Activated CD4-positive, alpha-beta memory T cell treated with anti-CD3 and anti-CD28 coated beads, Interleukin-2, amount 10 ng/mL, durations not matched to agents 7 days and 5 days (primary cell): Measurements from ENCODE around the gene KRT2. TPM values are rescaled to one million over a fixed set of nuclear protein-coding genes. Genes with fewer than 3 reads are reported as not detected.

ENCODE experiments used
- CTCF ChIA-PET: fragments of 350-600 bp; sonication (Branson Sonifier 250); formaldehyde crosslinking; loops from one replicate; lab custom pipeline; 2021; ENCODE audit warnings: antibody characterized with exemption, inconsistent platforms; lab: Charles Lee
- POLR2A ChIA-PET: fragments of 350-600 bp; sonication (Branson Sonifier 250); formaldehyde crosslinking; loops from one replicate; lab custom pipeline; 2021; ENCODE audit warnings: antibody characterized with exemption; lab: Charles Lee
- DNase-seq: peaks from one replicate; pipeline ENCODE4 v3.0.0-alpha.2; 2020
- H3K27ac Mint-ChIP-seq: one replicate; pipeline ENCODE4 v1.8.0; 2021; ENCODE audit warnings: mild to moderate bottlenecking, mixed read lengths
- H3K27me3 Mint-ChIP-seq: one replicate; pipeline ENCODE4 v1.8.0; 2021; ENCODE audit warnings: mixed read lengths
- H3K36me3 Mint-ChIP-seq: one replicate; pipeline ENCODE4 v1.8.0; 2021; ENCODE audit warnings: low read depth, mixed read lengths
- H3K4me1 Mint-ChIP-seq: one replicate; pipeline ENCODE4 v1.8.0; 2021; ENCODE audit warnings: mixed read lengths
- H3K4me3 Mint-ChIP-seq: one replicate; pipeline ENCODE4 v1.8.0; 2021; ENCODE audit warnings: mild to moderate bottlenecking, mixed read lengths
- H3K9me3 Mint-ChIP-seq: one replicate; pipeline ENCODE4 v1.8.0; 2021; ENCODE audit warnings: mixed read lengths
- total RNA-seq, 2 experiments: library from RNA; stranded (reverse); gene quantifications; one replicate each; pipeline ENCODE4 v1.2.3, GENCODE V29; 2021

KRT2 gene
- total RNA-seq, 2 experiments from 2014 or later, result not detected

DNA sequence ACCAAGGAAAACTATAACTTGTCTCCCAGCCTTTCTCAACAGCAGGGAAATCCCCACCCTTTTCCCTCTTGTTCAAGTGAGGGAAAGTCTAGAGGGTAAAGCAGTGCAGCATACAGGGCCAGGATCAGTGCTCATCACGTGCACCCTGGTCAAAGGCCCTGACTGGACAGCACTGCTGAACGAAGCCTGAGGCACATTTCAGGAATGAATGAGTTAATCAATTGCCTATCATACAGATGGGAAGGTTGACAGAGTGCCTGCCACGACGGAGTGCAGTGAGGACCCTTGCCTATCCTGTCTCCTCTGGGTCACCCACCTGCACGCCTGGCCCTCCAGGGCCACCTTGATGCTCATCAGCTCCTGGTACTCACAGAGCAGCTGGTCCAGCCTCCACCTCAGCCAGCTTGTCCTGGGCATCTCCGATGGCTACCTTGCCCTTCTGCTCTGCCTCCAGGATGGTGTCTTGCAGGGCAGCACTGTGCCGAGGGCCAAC is 22.0 kb downstream of the KRT2 start:
- POLR2A ChIA-PET, result interaction anchor here (1.4 kb wide), 1 partner anchor 12 kb away, joined by 3 read pairs; no protein-coding TSS in a partner anchor
- peaks cover 26% of the 10 kb centered on the region for H3K27me3 Mint-ChIP-seq
- H3K4me3 Mint-ChIP-seq, result no peak overlapping the region
- no peaks in the 10 kb centered on the region for H3K36me3 Mint-ChIP-seq
- peaks cover 26% of the 10 kb centered on the region for H3K4me1 Mint-ChIP-seq
- DNase-seq, result peak; percentile 9
- no peaks in the 10 kb centered on the region for H3K9me3 Mint-ChIP-seq
- H3K27ac Mint-ChIP-seq, result no peak overlapping the region
- CTCF ChIA-PET, result interaction anchor here (0.6 kb wide), 1 partner anchor 10 kb away, joined by 3 read pairs; no protein-coding TSS in a partner anchor

DNA sequence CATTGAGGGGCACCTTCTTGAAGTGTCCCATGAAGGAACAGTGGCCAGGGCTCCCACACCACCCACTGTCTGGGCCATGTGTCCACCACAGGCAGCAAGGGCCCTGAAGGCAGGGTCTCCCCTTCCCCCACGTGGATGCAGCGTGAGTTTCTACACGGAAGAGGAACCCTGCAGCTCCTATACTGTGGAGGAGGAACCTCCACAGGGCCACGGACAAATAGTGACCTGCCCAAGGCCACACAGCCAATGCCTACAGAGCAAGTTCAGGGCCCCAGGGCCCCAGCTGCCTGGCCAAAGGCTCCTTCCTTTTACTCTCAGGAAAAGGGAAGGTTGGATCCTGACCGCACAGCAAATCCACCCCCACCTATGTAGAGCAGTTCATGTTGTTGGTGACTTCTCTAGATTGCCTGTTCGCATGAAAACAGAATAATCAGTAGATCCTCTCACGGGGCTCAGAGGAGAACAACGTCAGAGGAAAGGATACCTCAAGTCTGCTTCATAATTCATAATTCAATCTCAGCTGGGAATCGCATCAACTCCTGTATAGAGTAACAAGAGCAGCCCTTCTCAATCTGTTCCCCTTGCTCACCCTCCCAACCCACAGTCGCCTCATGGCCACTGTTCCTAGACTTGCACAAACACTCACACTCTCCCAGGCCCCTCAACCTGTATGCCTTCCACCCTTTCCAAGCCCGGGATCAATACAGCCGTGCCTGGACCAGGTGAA is 22.6 kb downstream of the KRT2 start:
- peaks cover 26% of the 10 kb centered on the region for H3K4me1 Mint-ChIP-seq
- POLR2A ChIA-PET, result interaction anchor here (1.4 kb wide), 1 partner anchor 12 kb away, joined by 3 read pairs; no protein-coding TSS in a partner anchor
- CTCF ChIA-PET, result no interaction called here
- DNase-seq, result peak; percentile 9
- peaks cover 28% of the 10 kb centered on the region for H3K27me3 Mint-ChIP-seq
- H3K36me3 Mint-ChIP-seq, result no peaks in the 10 kb centered on the region
- no peak overlapping the region for H3K4me3 Mint-ChIP-seq
- H3K27ac Mint-ChIP-seq, result no peak overlapping the region
- no peaks in the 10 kb centered on the region for H3K9me3 Mint-ChIP-seq

GRCh38 chr12:52628841-52629240 is 23.2 kb downstream of the KRT2 start:
- Mint-ChIP-seq H3K4me1 (peaks cover 20% of the 10 kb centered on the region), H3K27ac (no peak overlapping the region)

DNA sequence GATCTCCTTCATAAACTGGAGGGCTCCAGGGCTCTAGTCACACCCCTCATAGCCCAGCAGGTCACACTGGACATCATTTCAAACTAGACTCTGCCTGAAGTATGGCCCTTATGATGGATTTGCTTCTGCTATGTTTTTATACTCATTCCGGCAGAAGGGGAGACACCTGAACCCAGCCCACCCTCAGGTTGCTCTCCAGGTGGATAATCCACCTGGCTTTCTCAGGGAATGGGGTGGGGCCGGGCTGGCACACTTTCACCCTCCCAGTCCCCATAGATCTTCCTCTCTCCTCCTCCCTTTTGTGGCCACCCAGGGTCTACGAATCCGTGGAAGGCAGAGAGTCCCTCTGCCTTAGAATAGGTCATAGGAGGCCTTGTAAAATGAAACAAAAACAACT is 23.9 kb downstream of the KRT2 start:
- ChIA-PET POLR2A (no interaction called here), CTCF (no interaction called here)
- peak; percentile 2 for DNase-seq
- Mint-ChIP-seq H3K4me3 (no peak overlapping the region), H3K27me3 (peaks cover 29% of the 10 kb centered on the region), H3K9me3 (no peaks in the 10 kb centered on the region), H3K27ac (no peak overlapping the region), H3K36me3 (no peaks in the 10 kb centered on the region), H3K4me1 (peaks cover 13% of the 10 kb centered on the region)

More at GRCh38 chr12:52628841-52629240, 23.2 kb downstream of the KRT2 start:
- peaks cover 27% of the 10 kb centered on the region for H3K27me3 Mint-ChIP-seq
- DNase-seq, result peak; percentile 9
- H3K9me3 Mint-ChIP-seq, result no peaks in the 10 kb centered on the region
- no peaks in the 10 kb centered on the region for H3K36me3 Mint-ChIP-seq
- H3K4me3 Mint-ChIP-seq, result no peak overlapping the region
- ChIA-PET CTCF (no interaction called here), POLR2A (no interaction called here)

- no peak overlapping the region for H3K27ac Mint-ChIP-seq
- POLR2A ChIA-PET, result no interaction called here
Observed at GRCh38 chr12:52627395-52628110, 24.5 kb downstream of the KRT2 start.

GRCh38 chr12:52622349-52622748 is 29.7 kb downstream of the KRT2 start:
- CTCF ChIA-PET, result no interaction called here
- Mint-ChIP-seq H3K4me3 (no peak overlapping the region), H3K4me1 (no peaks in the 10 kb centered on the region), H3K36me3 (no peaks in the 10 kb centered on the region), H3K9me3 (no peaks in the 10 kb centered on the region), H3K27me3 (peaks cover 36% of the 10 kb centered on the region), H3K27ac (no peak overlapping the region)
- no peak for DNase-seq
- POLR2A ChIA-PET, result no interaction called here

More at GRCh38 chr12:52627395-52628110, 24.5 kb downstream of the KRT2 start:
- H3K4me3 Mint-ChIP-seq, result no peak overlapping the region
- H3K36me3 Mint-ChIP-seq, result no peaks in the 10 kb centered on the region
- peak; percentile 6 for DNase-seq
- H3K9me3 Mint-ChIP-seq, result no peaks in the 10 kb centered on the region
- peaks cover 7% of the 10 kb centered on the region for H3K4me1 Mint-ChIP-seq
- peaks cover 35% of the 10 kb centered on the region for H3K27me3 Mint-ChIP-seq
- CTCF ChIA-PET, result no interaction called here

GRCh38 chr12:52618866-52619265 is 33.1 kb downstream of the KRT2 start:
- Mint-ChIP-seq H3K27me3 (peaks cover 17% of the 10 kb centered on the region), H3K27ac (no peak overlapping the region), H3K4me1 (peaks cover 10% of the 10 kb centered on the region), H3K36me3 (no peaks in the 10 kb centered on the region), H3K9me3 (no peaks in the 10 kb centered on the region), H3K4me3 (no peak overlapping the region)
- ChIA-PET CTCF (interaction anchor here (1.4 kb wide), 1 partner anchor 252 kb away, joined by 3 read pairs; no protein-coding TSS in a partner anchor), POLR2A (no interaction called here)
- DNase-seq, result no peak

DNA sequence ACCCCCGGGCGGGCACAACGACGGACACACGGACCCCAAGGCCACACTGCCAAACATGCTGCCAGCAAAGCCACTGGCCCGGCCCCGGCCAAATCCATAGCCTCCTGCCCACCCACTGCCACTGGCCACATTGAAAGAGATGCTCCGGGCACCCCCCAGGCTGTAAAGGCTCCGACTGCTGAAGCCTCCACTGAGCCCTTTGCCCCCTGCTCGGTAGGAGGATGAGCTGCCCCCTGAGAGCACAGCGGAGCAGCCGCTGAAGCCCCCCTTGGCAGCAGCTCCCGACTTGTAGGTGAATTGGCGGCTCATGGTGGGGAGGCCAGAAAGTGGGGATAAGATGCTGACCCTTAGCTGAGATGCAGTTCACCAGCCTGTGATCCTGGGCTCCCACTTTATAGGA is 33.8 kb downstream of the KRT2 start, which contains the start of gene KRT73:
Gene KRT73, minus strand, starts transcription at position 344 of the 400 bp plus-strand sequence. Its CDS starts 35 bp downstream, at position 309.
- DNase-seq, result peak; percentile 12
- ChIA-PET POLR2A (no interaction called here), CTCF (interaction anchor here (1.4 kb wide), 1 partner anchor 252 kb away, joined by 3 read pairs; no protein-coding TSS in a partner anchor)
- Mint-ChIP-seq H3K36me3 (no peaks in the 10 kb centered on the region), H3K4me3 (no peak within 1 kb of the TSS), H3K27me3 (peaks cover 15% of the 10 kb centered on the region), H3K9me3 (no peaks in the 10 kb centered on the region), H3K27ac (no peak within 1 kb of the TSS), H3K4me1 (peaks cover 10% of the 10 kb centered on the region)

GRCh38 chr12:52617403-52617785 is 34.6 kb downstream of the KRT2 start:
- CTCF ChIA-PET, result no interaction called here
- Mint-ChIP-seq H3K9me3 (no peaks in the 10 kb centered on the region), H3K36me3 (no peaks in the 10 kb centered on the region)

GRCh38 chr12:52616680-52617402 is 35.2 kb downstream of the KRT2 start:
- Mint-ChIP-seq H3K9me3 (no peaks in the 10 kb centered on the region), H3K36me3 (no peaks in the 10 kb centered on the region), H3K27me3 (peaks cover 8% of the 10 kb centered on the region), H3K4me1 (peaks cover 10% of the 10 kb centered on the region), H3K27ac (no peak overlapping the region), H3K4me3 (no peak overlapping the region)
- CTCF ChIA-PET, result no interaction called here
- POLR2A ChIA-PET, result no interaction called here
- no peak for DNase-seq

More at GRCh38 chr12:52617403-52617785, 34.6 kb downstream of the KRT2 start:
- no peak overlapping the region for H3K4me3 Mint-ChIP-seq
- peaks cover 8% of the 10 kb centered on the region for H3K27me3 Mint-ChIP-seq
- POLR2A ChIA-PET, result no interaction called here
- no peak for DNase-seq
- peaks cover 10% of the 10 kb centered on the region for H3K4me1 Mint-ChIP-seq
- H3K27ac Mint-ChIP-seq, result no peak overlapping the region

DNA sequence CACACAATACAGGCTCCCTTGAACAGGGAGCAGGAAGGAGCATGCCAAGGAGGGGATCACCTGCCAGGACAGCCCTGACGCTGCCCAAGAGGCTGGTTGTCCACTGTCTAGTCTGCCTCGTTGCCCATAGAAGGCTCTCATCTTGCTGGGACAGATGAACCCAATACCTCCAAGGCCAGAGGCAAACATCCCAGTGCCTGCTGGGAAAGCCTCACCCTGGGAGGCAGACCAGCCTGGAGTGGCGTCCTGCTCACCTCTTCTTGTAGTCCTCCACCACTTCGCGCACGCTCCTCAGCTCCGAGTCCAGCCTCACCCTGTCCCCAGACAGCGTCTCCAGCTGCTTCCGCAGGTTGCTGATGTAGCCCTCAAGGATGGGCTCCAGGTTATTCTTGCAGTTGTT is 36.1 kb downstream of the KRT2 start:
- ChIA-PET POLR2A (no interaction called here), CTCF (no interaction called here)
- peak; percentile 11 for DNase-seq
- Mint-ChIP-seq H3K9me3 (no peaks in the 10 kb centered on the region), H3K27ac (no peak overlapping the region), H3K27me3 (peaks cover 9% of the 10 kb centered on the region), H3K4me1 (peaks cover 15% of the 10 kb centered on the region), H3K4me3 (no peak overlapping the region), H3K36me3 (no peaks in the 10 kb centered on the region)

DNA sequence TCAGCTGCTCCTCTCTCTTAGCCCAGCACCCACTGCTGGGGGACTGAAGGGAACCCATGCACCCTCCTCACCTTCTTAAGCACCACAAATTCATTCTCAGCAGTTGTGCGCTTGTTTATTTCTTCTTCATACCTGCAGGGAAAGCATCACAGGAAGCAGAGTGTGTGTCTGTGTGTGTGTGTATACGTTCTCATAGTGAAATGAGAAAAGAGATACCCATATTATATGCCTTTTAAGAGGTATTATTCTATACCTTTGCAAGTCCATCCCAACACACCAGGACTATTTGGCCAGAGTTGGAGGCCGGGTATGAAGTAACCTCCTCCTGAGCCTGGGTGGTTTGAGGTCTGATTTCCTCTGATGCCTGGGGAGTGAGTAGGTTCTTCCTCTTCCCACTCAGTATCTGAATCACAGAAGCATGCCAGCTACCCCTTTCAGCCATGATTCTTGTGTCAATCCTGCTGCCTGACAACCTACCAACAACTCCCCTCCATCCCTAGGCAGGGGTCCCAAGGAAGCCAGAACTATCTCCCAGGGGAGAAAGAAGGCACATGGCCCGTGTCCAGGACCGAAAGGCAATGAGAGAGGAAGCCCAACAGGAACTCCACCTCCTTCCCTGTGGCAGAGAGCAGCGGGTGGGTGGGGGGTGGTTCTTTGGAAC is 36.7 kb downstream of the KRT2 start:
- Mint-ChIP-seq H3K27ac (no peak overlapping the region), H3K4me1 (peaks cover 20% of the 10 kb centered on the region), H3K9me3 (no peaks in the 10 kb centered on the region), H3K4me3 (no peak overlapping the region), H3K27me3 (peaks cover 5% of the 10 kb centered on the region), H3K36me3 (no peaks in the 10 kb centered on the region)
- POLR2A ChIA-PET, result interaction anchor here (1.3 kb wide), 1 partner anchor 64 kb away, joined by 4 read pairs; no protein-coding TSS in a partner anchor
- DNase-seq, result peak; percentile 11
- CTCF ChIA-PET, result no interaction called here
